Mesenchymal stem cell (in vitro differentiated cells and primary cell): ENCODE data around the gene CASP4.
"Not testable (repeated sequence)": the region's sequence is repeated elsewhere in the genome, so short reads cannot be mapped to it uniquely, and the experiment has no call there.

ENCODE experiments used
- DNase-seq: peaks from one replicate; pipeline ENCODE4 v3.0.0-alpha.2; 2013
- H2AFZ ChIP-seq: one replicate; pipeline ENCODE4 v1.6.1; 2013; ENCODE audit warnings: low read depth, mild to moderate bottlenecking, control low read depth, inconsistent platforms, low read length, moderate library complexity
- H2AK5ac ChIP-seq: 2 replicates; pipeline ENCODE4 v1.6.1; 2013; ENCODE audit warnings: low read length, moderate library complexity, mild to moderate bottlenecking, inconsistent platforms; ENCODE audit not compliant: severe bottlenecking
- H2BK120ac ChIP-seq: one replicate; pipeline ENCODE4 v1.6.1; 2013; ENCODE audit warnings: low read depth, mild to moderate bottlenecking, inconsistent platforms, low read length, moderate library complexity
- H2BK12ac ChIP-seq, 2 experiments: one replicate each; pipeline ENCODE4 v1.6.1; 2013; ENCODE audit warnings: inconsistent platforms in 2 of 2, low read length in 2 of 2, mild to moderate bottlenecking in 2 of 2, moderate library complexity in 2 of 2, control low read depth in 1 of 2
- H2BK15ac ChIP-seq: one replicate; pipeline ENCODE4 v1.6.1; 2013; ENCODE audit warnings: mild to moderate bottlenecking, low read depth, inconsistent platforms; ENCODE audit not compliant: poor library complexity, severe bottlenecking
- H2BK5ac ChIP-seq: 2 replicates; pipeline ENCODE4 v1.6.1; 2013; ENCODE audit warnings: low read depth, mild to moderate bottlenecking, low read length, control low read depth, inconsistent platforms; ENCODE audit not compliant: poor library complexity, severe bottlenecking
- H3K14ac ChIP-seq, 2 experiments: one replicate each; pipeline ENCODE4 v1.6.1; 2013; ENCODE audit warnings: inconsistent platforms in 2 of 2, low read length in 2 of 2, control low read depth in 1 of 2, mild to moderate bottlenecking in 1 of 2, moderate library complexity in 1 of 2
- H3K18ac ChIP-seq, 2 experiments: one replicate each; pipeline ENCODE4 v1.6.1; 2013; ENCODE audit warnings: inconsistent platforms in 2 of 2, low read length in 2 of 2, control low read depth in 1 of 2, low read depth in 1 of 2, mild to moderate bottlenecking in 1 of 2
- H3K23ac ChIP-seq, 2 experiments: one replicate each; pipeline ENCODE4 v1.6.1; 2013; ENCODE audit warnings: inconsistent platforms in 2 of 2, low read length in 2 of 2, mild to moderate bottlenecking in 2 of 2, moderate library complexity in 2 of 2, control low read depth in 1 of 2
- H3K27ac ChIP-seq: 2 replicates; pipeline ENCODE4 v1.5.1; 2013; ENCODE audit warnings: mild to moderate bottlenecking, moderate library complexity, low read length, control low read depth, inconsistent platforms; ENCODE audit not compliant: poor library complexity, severe bottlenecking
- H3K27me3 ChIP-seq, 2 experiments: 2 replicates each; pipeline versions ENCODE4 v1.6.1 to v1.7.0; 2013; ENCODE audit warnings: low read length in 2 of 2, mild to moderate bottlenecking in 2 of 2, moderate library complexity in 2 of 2, control low read depth in 1 of 2, inconsistent platforms in 1 of 2; ENCODE audit not compliant: control insufficient read depth in 1 of 2, insufficient read depth in 1 of 2
- H3K36me3 ChIP-seq, 2 experiments: 2 replicates each; pipeline versions ENCODE4 v1.6.1 to v1.7.0; 2013; ENCODE audit warnings: low read length in 2 of 2, control low read depth in 1 of 2, inconsistent platforms in 1 of 2, low read depth in 1 of 2, mild to moderate bottlenecking in 1 of 2; ENCODE audit not compliant: insufficient read depth in 2 of 2, control insufficient read depth in 1 of 2
- H3K4ac ChIP-seq, 2 experiments: one replicate each; pipeline ENCODE4 v1.6.1; 2013; ENCODE audit warnings: inconsistent platforms in 2 of 2, low read length in 2 of 2, mild to moderate bottlenecking in 2 of 2, moderate library complexity in 2 of 2, control low read depth in 1 of 2, low read depth in 1 of 2
- H3K4me1 ChIP-seq: 2 replicates; pipeline ENCODE4 v1.6.1; 2013; ENCODE audit warnings: low read depth, low read length, control low read depth; ENCODE audit not compliant: control insufficient read depth, insufficient read depth
- H3K4me2 ChIP-seq: 2 replicates; pipeline ENCODE4 v1.6.1; 2013; ENCODE audit warnings: low read length, mild to moderate bottlenecking, inconsistent platforms; ENCODE audit not compliant: poor library complexity, severe bottlenecking
- H3K4me3 ChIP-seq, 2 experiments: 2 replicates each; pipeline versions ENCODE4 v1.5.1 to v1.7.0; 2013; ENCODE audit warnings: low read length in 2 of 2, mild to moderate bottlenecking in 2 of 2, control low read depth in 1 of 2, low read depth in 1 of 2; ENCODE audit not compliant: insufficient read depth in 1 of 2
- H3K79me1 ChIP-seq: replicated peaks from 2 replicates; pipeline ENCODE4 v1.6.1; 2013; ENCODE audit warnings: mild to moderate bottlenecking, control low read depth, low read length, inconsistent platforms; ENCODE audit not compliant: poor library complexity, severe bottlenecking
- H3K9ac ChIP-seq: 2 replicates; pipeline ENCODE4 v1.7.0; 2013; ENCODE audit warnings: mild to moderate bottlenecking, low read length, moderate library complexity
- H3K9me3 ChIP-seq: 2 replicates; pipeline ENCODE4 v1.7.0; 2013; ENCODE audit warnings: mild to moderate bottlenecking, low read length; ENCODE audit not compliant: control insufficient read depth
- H4K8ac ChIP-seq: one replicate; pipeline ENCODE4 v1.6.1; 2013; ENCODE audit warnings: inconsistent platforms, mild to moderate bottlenecking, low read length, moderate library complexity
- H4K91ac ChIP-seq: one replicate; pipeline ENCODE4 v1.6.1; 2013; ENCODE audit warnings: mild to moderate bottlenecking, low read length, inconsistent platforms
- WGBS: methylation state at CpG from one replicate; pipeline ENCODE4 v1.1.7; 2013; ENCODE audit warnings: mixed read lengths; 5-methylcytosine and 5-hydroxymethylcytosine counted together

Gene CASP4

GRCh38 chr11:104984808-104985207 is 16.4 kb upstream of the CASP4 start:
- Histone ChIP-seq H3K18ac (no peak overlapping the region), H3K4me2 (no peak overlapping the region), H3K4ac (no peak overlapping the region), H3K23ac (no peak overlapping the region), H3K9ac (no peak overlapping the region), H3K27ac (no peak overlapping the region), H2BK5ac (no peak overlapping the region), H3K27me3 (no peaks in the 10 kb centered on the region), H3K4me1 (no peaks in the 10 kb centered on the region), H2BK15ac (no peak overlapping the region), H3K4me3 (no peak overlapping the region), H3K9me3 (peaks cover 8% of the 10 kb centered on the region), H2BK120ac (no peak overlapping the region), H3K36me3 (no peaks in the 10 kb centered on the region), H2AFZ (no peak overlapping the region), H3K14ac (no peak overlapping the region), H4K8ac (no peak overlapping the region), H3K79me1 (no peaks in the 10 kb centered on the region), H2AK5ac (no peak overlapping the region), H4K91ac (no peak overlapping the region), H2BK12ac (no peak overlapping the region)
- DNase-seq, result no peak
- 92% methylated on average over 2 of the region's 3 CpGs for WGBS

- H2BK5ac ChIP-seq, result no peak overlapping the region
- H3K9ac ChIP-seq, result no peak overlapping the region
- no peak overlapping the region for H2AFZ ChIP-seq
- no peak overlapping the region for H3K27ac ChIP-seq
- H3K9me3 ChIP-seq, result peaks cover 4% of the 10 kb centered on the region
- no peak overlapping the region for H2BK12ac ChIP-seq
- H3K4me1 ChIP-seq, result no peaks in the 10 kb centered on the region
- H3K23ac ChIP-seq, result no peak overlapping the region
- no peak overlapping the region for H3K14ac ChIP-seq
- no peaks in the 10 kb centered on the region for H3K36me3 ChIP-seq
- no peak overlapping the region for H2BK15ac ChIP-seq
- H4K91ac ChIP-seq, result no peak overlapping the region
- no peak overlapping the region for H3K4ac ChIP-seq
- H4K8ac ChIP-seq, result no peak overlapping the region
- no peaks in the 10 kb centered on the region for H3K79me1 ChIP-seq
- no peak for DNase-seq
- no peak overlapping the region for H2BK120ac ChIP-seq
- H3K18ac ChIP-seq, result no peak overlapping the region
- no peak overlapping the region for H3K4me3 ChIP-seq
- H2AK5ac ChIP-seq, result no peak overlapping the region
- H3K4me2 ChIP-seq, result no peak overlapping the region
- 92% methylated on average over 1 of the region's 1 CpG for WGBS
- H3K27me3 ChIP-seq, result no peaks in the 10 kb centered on the region
Measured at GRCh38 chr11:104979839-104980238, 11.5 kb upstream of the CASP4 start.

GRCh38 chr11:104973616-104974015 is 5.2 kb upstream of the CASP4 start:
- no peak overlapping the region for H3K9ac ChIP-seq
- no peak for DNase-seq
- 100% methylated on average over 2 of the region's 2 CpGs for WGBS

GRCh38 chr11:104972924-104973323 is 4.5 kb upstream of the CASP4 start:
- not testable (repeated sequence) for H3K14ac ChIP-seq, H3K4me1 ChIP-seq, H3K27ac ChIP-seq, H3K79me1 ChIP-seq, H4K91ac ChIP-seq, H3K4me3 ChIP-seq, H2BK120ac ChIP-seq, H3K4me2 ChIP-seq, H3K27me3 ChIP-seq, H2BK5ac ChIP-seq, H3K9ac ChIP-seq, H4K8ac ChIP-seq, H2BK15ac ChIP-seq, H3K4ac ChIP-seq, DNase-seq, H2AFZ ChIP-seq, H2BK12ac ChIP-seq, H3K18ac ChIP-seq, H3K36me3 ChIP-seq, H3K23ac ChIP-seq, H2AK5ac ChIP-seq
- peaks cover 25% of the 10 kb centered on the region for H3K9me3 ChIP-seq
- WGBS, result 98% methylated on average over 8 of the region's 8 CpGs

More at GRCh38 chr11:104973616-104974015, 5.2 kb upstream of the CASP4 start:
- Histone ChIP-seq H4K8ac (no peak overlapping the region), H3K4me3 (no peak overlapping the region), H3K36me3 (no peaks in the 10 kb centered on the region), H3K4me1 (peaks cover 4% of the 10 kb centered on the region), H3K14ac (no peak overlapping the region), H4K91ac (no peak overlapping the region), H2BK12ac (no peak overlapping the region), H3K27ac (no peak overlapping the region), H3K18ac (no peak overlapping the region), H2BK120ac (no peak overlapping the region), H3K23ac (no peak overlapping the region), H3K4me2 (no peak overlapping the region), H3K27me3 (no peaks in the 10 kb centered on the region), H2AFZ (no peak overlapping the region), H2BK15ac (no peak overlapping the region), H2BK5ac (no peak overlapping the region), H2AK5ac (no peak overlapping the region), H3K79me1 (no peaks in the 10 kb centered on the region), H3K9me3 (peaks cover 25% of the 10 kb centered on the region), H3K4ac (no peak overlapping the region)
